GM12878 (cell line): ENCODE measurements around the gene CXCL14. TPM values are rescaled to one million over a fixed set of nuclear protein-coding genes. Genes with fewer than 3 reads are reported as not detected.

Experiments used
- ATAC-seq: fragments of 200-7000 bp; cut with Tn5 transposase; 3 replicates; pipeline ENCODE4 v1.9.1; 2020; ENCODE audit warnings: mild to moderate bottlenecking, moderate library complexity
- BruUV-seq: library from RNA; stranded (reverse); fragments of 400-500 nt; replicated peaks from 2 replicates; lab custom pipeline; 2021; lab: Mats Ljungman, UMichigan
- CTCF ChIA-PET: fragments of 300-600 bp; sonication (Branson Sonifier 250); formaldehyde crosslinking; extraction: SDS; loops from one replicate; lab custom pipeline; 2021; ENCODE audit warnings: inconsistent platforms; lab: Yijun Ruan, JAX
- POLR2A ChIA-PET: fragments of 350-600 bp; formaldehyde crosslinking; extraction: SDS; loops from one replicate; lab custom pipeline; 2021; ENCODE audit warnings: inconsistent platforms; lab: Charles Lee
- RAD21 ChIA-PET: fragments of 300-600 bp; sonication (Branson Sonifier 250); formaldehyde crosslinking; loops from one replicate; lab custom pipeline; 2023; ENCODE audit warnings: antibody characterized with exemption; ENCODE audit not compliant: unreplicated experiment; lab: Charles Lee
- SMC1A ChIA-PET: fragments of 300-600 bp; sonication (Branson Sonifier 250); formaldehyde crosslinking; loops from one replicate; lab custom pipeline; 2023; ENCODE audit not compliant: unreplicated experiment, uncharacterized antibody; lab: Charles Lee
- DNase-seq: peaks from one replicate; pipeline ENCODE4 v3.0.0-alpha.2; 2011; ENCODE audit warnings: low read depth, low spot score
- FAIRE-seq: peaks from 3 replicates; lab custom pipeline; 2011; peaks lifted over from hg19 to GRCh38; lab: Jason Lieb, UNC
- H2AFZ ChIP-seq: 2 replicates; pipeline ENCODE4 v1.6.0; 2011; ENCODE audit warnings: low read depth, low read length, control low read depth; ENCODE audit not compliant: control insufficient read depth
- H3K27ac ChIP-seq: 2 replicates; pipeline ENCODE4 v1.5.1; 2011; ENCODE audit warnings: control low read depth; ENCODE audit not compliant: control insufficient read depth, insufficient read depth
- H3K27me3 ChIP-seq, 2 experiments: replicated peaks in 1 of 2; 2 replicates each; pipeline versions ENCODE4 v1.6.0 to v1.6.1; 2011; ENCODE audit warnings: low read length in 1 of 2; ENCODE audit not compliant: control insufficient read depth in 2 of 2, insufficient read depth in 2 of 2
- H3K36me3 ChIP-seq, 2 experiments: 2 replicates each; pipeline ENCODE4 v1.5.1; 2011; ENCODE audit warnings: low read length in 1 of 2; ENCODE audit not compliant: control insufficient read depth in 2 of 2, insufficient read depth in 2 of 2
- H3K4me1 ChIP-seq: 2 replicates; pipeline ENCODE4 v1.6.1; 2011; ENCODE audit warnings: mild to moderate bottlenecking, low read length, moderate library complexity, mixed read lengths; ENCODE audit not compliant: control insufficient read depth, insufficient read depth
- H3K4me2 ChIP-seq: 2 replicates; pipeline ENCODE4 v1.6.0; 2011; ENCODE audit warnings: control low read depth; ENCODE audit not compliant: control insufficient read depth, insufficient read depth
- H3K4me3 ChIP-seq: fragments of 200-600 bp; sonication (generic); 2 replicates; pipeline ENCODE4 v1.5.1; 2016
- H3K79me2 ChIP-seq: 2 replicates; pipeline ENCODE4 v1.6.0; 2011; ENCODE audit warnings: low read length; ENCODE audit not compliant: control insufficient read depth, insufficient read depth
- H3K9ac ChIP-seq: 2 replicates; pipeline ENCODE4 v1.8.0; 2011; ENCODE audit warnings: low read length, control low read depth, mixed read lengths; ENCODE audit not compliant: control insufficient read depth, insufficient read depth
- H3K9me3 ChIP-seq: replicated peaks from 3 replicates; pipeline ENCODE4 v1.5.1; 2011; ENCODE audit warnings: mild to moderate bottlenecking, low read length; ENCODE audit not compliant: control insufficient read depth, insufficient read depth
- H4K20me1 ChIP-seq: 2 replicates; pipeline ENCODE4 v1.6.0; 2011; ENCODE audit not compliant: control insufficient read depth, insufficient read depth
- CEBPZ ChIP-seq: fragments of 150-350 bp; IDR thresholded peaks from 2 replicates; pipeline ENCODE4 v1.6.1; 2016; ENCODE audit warnings: low read depth, low read length
- MYC ChIP-seq: IDR thresholded peaks from 2 replicates; pipeline ENCODE4 v1.6.1; 2011; ENCODE audit warnings: mild to moderate bottlenecking, low read length, moderate library complexity, inconsistent platforms; ENCODE audit not compliant: insufficient read depth, insufficient replicate concordance, insufficient read length, severe bottlenecking
- ZBED1 ChIP-seq: IDR thresholded peaks from 2 replicates; pipeline ENCODE4 v1.6.1; 2016; ENCODE audit warnings: borderline replicate concordance
- WGBS: methylation state at CpG from one replicate; pipeline ENCODE4 v1.1.6; 2016; ENCODE audit warnings: low lambda C conversion rate; ENCODE audit not compliant: insufficient replicate concordance, insufficient coverage; ENCODE audit errors: missing lambda C conversion rate; 5-methylcytosine and 5-hydroxymethylcytosine counted together
- in situ Hi-C: fragments of 300-500 bp; cut with MboI; formaldehyde crosslinking; loops from 9 replicates; pipeline ENCODE4 v1.14.3; 2018; ENCODE audit warnings: mixed read lengths
- intact Hi-C: fragments of 100-400 bp; cut with micrococcal nuclease; formaldehyde crosslinking; loops from one replicate; pipeline ENCODE4 v1.14.2; 2022; ENCODE audit not compliant: unreplicated experiment
- polyA plus RNA-seq, 11 experiments: library from polyadenylated mRNA; depleted of rRNA in 4 of 11; unstranded in 6 of 11; stranded (reverse) in 5 of 11; fragments of >200 nt; fragmentation: Nextera tagmentation in 4 of 11; fragmentation: Illumina TruSeq in 1 of 11; extraction: Ambion mirVana in 4 of 11; extraction: Trizol in 1 of 11; gene quantifications; 1 replicate in 1 of 11; 2 replicates in 10 of 11; pipeline versions ENCODE4 v1.2.1 to v1.2.3, GENCODE V29; 2011 to 2016; ENCODE audit warnings: inconsistent platforms in 2 of 11, missing spikeins in 2 of 11, low read depth in 1 of 11
- total RNA-seq, 4 experiments: library from RNA; depleted of rRNA in 3 of 4; stranded (reverse); fragments of >200 nt in 3 of 4; fragmentation: Illumina TruSeq in 1 of 4; extraction: Trizol in 1 of 4; gene quantifications; 2 replicates each; pipeline versions ENCODE4 v1.2.1 to v1.2.3, GENCODE V29; 2013 to 2021

Gene CXCL14
- total and polyA plus RNA-seq, 10 of the 15 experiments (the other 5 are each of a cell fraction or from before 2014, with no cell fraction given) = 0.05 TPM; not detected in 9

DNA sequence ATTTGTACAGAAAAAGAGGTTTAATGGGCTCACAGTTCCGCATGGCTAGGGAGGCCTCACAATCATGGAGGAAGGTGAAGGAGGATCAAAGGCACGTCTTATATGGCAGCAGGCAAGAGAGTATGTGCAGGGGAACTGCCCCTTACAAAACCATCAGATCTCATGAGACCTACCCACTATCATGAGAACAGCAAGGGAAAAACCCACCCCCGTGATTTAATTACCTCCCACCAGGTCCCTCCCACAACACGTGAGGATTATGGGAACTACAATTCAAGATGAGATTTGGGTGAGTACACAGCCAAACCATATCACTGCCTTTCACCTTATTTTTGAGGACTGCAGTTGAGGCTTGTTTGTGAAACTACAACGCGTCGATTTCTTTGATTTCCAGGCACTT lies 22.2 kb downstream of the CXCL14 start:
- H3K27ac ChIP-seq = no peak overlapping the region
- no peaks in the 10 kb centered on the region for H3K4me1 ChIP-seq
- ChIA-PET CTCF (interaction anchor here (8.4 to 10.9 kb wide), 2 partner anchors 8 to 94 kb away, joined by 104 to 363 read pairs; no protein-coding TSS in a partner anchor), POLR2A (no interaction called here), SMC1A (interaction anchor here (0.7 to 1.0 kb wide), 2 partner anchors 86 to 94 kb away, joined by 3 read pairs; no protein-coding TSS in a partner anchor), RAD21 (no interaction called here)
- H3K9me3 ChIP-seq = no peaks in the 10 kb centered on the region; the same call in 2 of the 3 replicates
- ATAC-seq (no peak), FAIRE-seq (no peak), DNase-seq (no peak)
- in situ Hi-C loops = loop anchor here (5.0 kb wide), 1 partner anchor 276 kb away; the partner anchor contains the start of gene SLC25A48
- no peak overlapping the region for H3K9ac ChIP-seq
- intact Hi-C loops = no loop called here
- H3K36me3 ChIP-seq = no peaks in the 10 kb centered on the region
- no peaks in the 10 kb centered on the region for H4K20me1 ChIP-seq
- no TSS peak for BruUV-seq
- H2AFZ ChIP-seq = no peak overlapping the region
- no peak for TF ChIP-seq MYC
- TF ChIP-seq CEBPZ = no peak
- TF ChIP-seq ZBED1 = no peak
- H3K79me2 ChIP-seq = no peaks in the 10 kb centered on the region
- H3K27me3 ChIP-seq = peaks cover 0 to 3% of the 10 kb centered on the region in 2 experiments; a peak in 2 of 4 replicates
- no peak overlapping the region for H3K4me3 ChIP-seq
- H3K4me2 ChIP-seq = no peak overlapping the region
- WGBS = 25% methylated on average over 7 of the region's 7 CpGs
